Hepatocyte (in vitro differentiated cells): Measurements from ENCODE around the gene HACD2. TPM values are rescaled to one million over a fixed set of nuclear protein-coding genes. Genes with fewer than 3 reads are reported as not detected.

Experiments
- DNase-seq: peaks from one replicate; pipeline ENCODE4 v3.0.0-alpha.2; 2016; ENCODE audit warnings: low spot score
- H2AFZ ChIP-seq: fragments of 200-600 bp; sonication (generic); 2 replicates; pipeline ENCODE4 v1.6.0; 2016; ENCODE audit warnings: antibody characterized with exemption, mild to moderate bottlenecking
- H3K27ac ChIP-seq: fragments of 200-600 bp; sonication (generic); 2 replicates; pipeline ENCODE4 v1.5.1; 2016; ENCODE audit warnings: mild to moderate bottlenecking
- H3K27me3 ChIP-seq: fragments of 200-600 bp; sonication (generic); 2 replicates; pipeline ENCODE4 v1.6.1; 2016
- H3K36me3 ChIP-seq: fragments of 200-600 bp; sonication (generic); replicated peaks from 2 replicates; pipeline ENCODE4 v1.5.1; 2016; ENCODE audit warnings: low read depth; ENCODE audit not compliant: insufficient read depth
- H3K4me1 ChIP-seq: fragments of 200-600 bp; sonication (generic); 2 replicates; pipeline ENCODE4 v1.5.1; 2016; ENCODE audit warnings: mild to moderate bottlenecking, moderate library complexity; ENCODE audit not compliant: insufficient read depth
- H3K4me2 ChIP-seq: fragments of 200-600 bp; sonication (generic); 2 replicates; pipeline ENCODE4 v1.6.0; 2016
- H3K4me3 ChIP-seq: fragments of 200-600 bp; sonication (generic); 2 replicates; pipeline ENCODE4 v1.5.1; 2016; ENCODE audit warnings: mild to moderate bottlenecking
- H3K79me2 ChIP-seq: fragments of 200-600 bp; sonication (generic); 2 replicates; pipeline ENCODE4 v1.6.0; 2017; ENCODE audit warnings: mild to moderate bottlenecking
- H3K9me2 ChIP-seq: fragments of 200-600 bp; sonication (generic); replicated peaks from 2 replicates; pipeline ENCODE4 v1.6.0; 2017; ENCODE audit warnings: mild to moderate bottlenecking; ENCODE audit not compliant: insufficient read depth
- H3K9me3 ChIP-seq: fragments of 200-600 bp; sonication (generic); 2 replicates; pipeline ENCODE4 v1.5.1; 2016; ENCODE audit warnings: low read depth, mild to moderate bottlenecking
- H4K20me1 ChIP-seq: fragments of 200-600 bp; sonication (generic); 2 replicates; pipeline ENCODE4 v1.6.0; 2016; ENCODE audit warnings: mild to moderate bottlenecking; ENCODE audit not compliant: insufficient read depth, poor library complexity, severe bottlenecking
- EZH2 ChIP-seq: fragments of 200-600 bp; sonication (generic); IDR thresholded peaks from 2 replicates; pipeline ENCODE4 v1.6.1; 2016; ENCODE audit warnings: antibody characterized with exemption, mild to moderate bottlenecking, borderline replicate concordance
- EZH2phosphoT487 ChIP-seq: fragments of 200-600 bp; sonication (generic); IDR thresholded peaks from one replicate; pipeline ENCODE4 v1.6.1; 2018; ENCODE audit warnings: antibody characterized with exemption, mild to moderate bottlenecking, low read depth, moderate library complexity; ENCODE audit not compliant: unreplicated experiment, severe bottlenecking
- WGBS: methylation state at CpG from one replicate; pipeline ENCODE4 v1.1.6; 2016; ENCODE audit warnings: low lambda C conversion rate; ENCODE audit errors: missing lambda C conversion rate; 5-methylcytosine and 5-hydroxymethylcytosine counted together
- polyA plus RNA-seq: library from polyadenylated mRNA; unstranded; fragments of >200 nt; fragmentation: Nextera tagmentation; extraction: Ambion mirVana; gene quantifications from 2 replicates; pipeline ENCODE4 v1.2.1, GENCODE V29; 2016
- total RNA-seq: library from RNA; depleted of rRNA; stranded (reverse); fragments of >200 nt; gene quantifications from 2 replicates; pipeline ENCODE4 v1.2.3, GENCODE V29; 2014
- TF ChIP-seq, protein P1 (sequence below): fragments of 200-600 bp; sonication (generic); IDR thresholded peaks from 2 replicates; pipeline ENCODE4 v1.5.1; 2016; ENCODE audit warnings: antibody characterized with exemption, mild to moderate bottlenecking; ENCODE audit not compliant: poor library complexity

The HACD2 gene
- total and polyA plus RNA-seq, 2 experiments from 2014 or later, result 31.8 to 64.3 TPM

DNA sequence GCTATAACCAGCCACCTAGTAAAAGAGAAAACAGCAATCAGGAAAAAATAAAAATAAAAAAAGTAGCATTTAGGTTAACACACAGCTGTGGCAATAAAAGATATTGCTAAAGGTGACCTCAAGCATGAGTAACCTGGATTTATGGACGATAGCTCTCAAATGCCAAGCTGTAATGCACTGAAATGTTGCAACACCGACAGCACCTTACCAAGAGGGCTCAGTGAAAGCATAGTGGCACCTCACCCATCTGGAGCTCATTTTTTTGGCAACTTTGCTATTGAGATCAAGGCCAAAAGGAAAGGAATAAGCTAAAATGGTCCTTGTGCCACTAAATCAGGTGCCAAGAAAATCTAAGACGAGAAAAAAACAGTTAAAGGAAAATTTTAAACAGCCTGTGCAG is 2.5 kb downstream of the HACD2 start:
- peak overlapping the region; percentile 84 for H3K4me2 ChIP-seq
- no peaks in the 10 kb centered on the region for H3K9me2 ChIP-seq
- WGBS, result 70% methylated on average over 3 of the region's 3 CpGs
- TF ChIP-seq, protein P1, sequence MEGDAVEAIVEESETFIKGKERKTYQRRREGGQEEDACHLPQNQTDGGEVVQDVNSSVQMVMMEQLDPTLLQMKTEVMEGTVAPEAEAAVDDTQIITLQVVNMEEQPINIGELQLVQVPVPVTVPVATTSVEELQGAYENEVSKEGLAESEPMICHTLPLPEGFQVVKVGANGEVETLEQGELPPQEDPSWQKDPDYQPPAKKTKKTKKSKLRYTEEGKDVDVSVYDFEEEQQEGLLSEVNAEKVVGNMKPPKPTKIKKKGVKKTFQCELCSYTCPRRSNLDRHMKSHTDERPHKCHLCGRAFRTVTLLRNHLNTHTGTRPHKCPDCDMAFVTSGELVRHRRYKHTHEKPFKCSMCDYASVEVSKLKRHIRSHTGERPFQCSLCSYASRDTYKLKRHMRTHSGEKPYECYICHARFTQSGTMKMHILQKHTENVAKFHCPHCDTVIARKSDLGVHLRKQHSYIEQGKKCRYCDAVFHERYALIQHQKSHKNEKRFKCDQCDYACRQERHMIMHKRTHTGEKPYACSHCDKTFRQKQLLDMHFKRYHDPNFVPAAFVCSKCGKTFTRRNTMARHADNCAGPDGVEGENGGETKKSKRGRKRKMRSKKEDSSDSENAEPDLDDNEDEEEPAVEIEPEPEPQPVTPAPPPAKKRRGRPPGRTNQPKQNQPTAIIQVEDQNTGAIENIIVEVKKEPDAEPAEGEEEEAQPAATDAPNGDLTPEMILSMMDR, result no peak
- no peak for TF ChIP-seq EZH2phosphoT487
- TF ChIP-seq EZH2, result no peak
- no peaks in the 10 kb centered on the region for H3K9me3 ChIP-seq
- H3K36me3 ChIP-seq, result no peaks in the 10 kb centered on the region
- H2AFZ ChIP-seq, result no peak overlapping the region
- H4K20me1 ChIP-seq, result no peaks in the 10 kb centered on the region
- DNase-seq, result peak; percentile 21
- H3K4me1 ChIP-seq, result peaks cover 10% of the 10 kb centered on the region
- H3K79me2 ChIP-seq, result peaks cover 58% of the 10 kb centered on the region
- H3K4me3 ChIP-seq, result no peak overlapping the region
- no peaks in the 10 kb centered on the region for H3K27me3 ChIP-seq
- no peak overlapping the region for H3K27ac ChIP-seq

DNA sequence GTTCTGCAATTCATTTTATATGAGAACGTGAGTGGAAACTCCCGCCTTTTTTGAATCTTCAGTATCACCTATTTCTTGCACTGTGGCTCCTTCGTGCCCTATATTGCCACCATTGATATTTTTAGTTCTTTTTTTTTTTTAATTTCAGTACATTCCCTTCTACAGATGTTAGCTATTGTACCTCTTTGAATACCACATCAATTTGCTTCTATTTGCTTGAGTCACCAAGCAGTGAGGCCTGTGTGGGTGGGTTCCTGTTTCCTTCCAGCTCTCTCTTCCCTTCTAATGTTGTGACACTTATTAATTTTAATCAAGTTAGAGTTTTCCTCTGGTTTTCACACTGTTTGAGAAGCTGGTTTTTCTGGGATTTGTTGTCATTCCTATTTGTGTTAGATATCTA is 8.7 kb downstream of the HACD2 start:
- Histone ChIP-seq H3K27me3 (no peaks in the 10 kb centered on the region), H3K79me2 (peaks cover 45% of the 10 kb centered on the region), H3K36me3 (no peaks in the 10 kb centered on the region), H4K20me1 (no peaks in the 10 kb centered on the region), H3K9me2 (no peaks in the 10 kb centered on the region), H3K4me1 (no peaks in the 10 kb centered on the region), H2AFZ (no peak overlapping the region), H3K4me3 (no peak overlapping the region), H3K4me2 (no peak overlapping the region), H3K9me3 (no peaks in the 10 kb centered on the region), H3K27ac (no peak overlapping the region)
- WGBS, result 97% methylated on average over 3 of the region's 3 CpGs
- TF ChIP-seq EZH2phosphoT487 (no peak), EZH2 (no peak)
- TF ChIP-seq, protein P1, result no peak
- no peak for DNase-seq

DNA sequence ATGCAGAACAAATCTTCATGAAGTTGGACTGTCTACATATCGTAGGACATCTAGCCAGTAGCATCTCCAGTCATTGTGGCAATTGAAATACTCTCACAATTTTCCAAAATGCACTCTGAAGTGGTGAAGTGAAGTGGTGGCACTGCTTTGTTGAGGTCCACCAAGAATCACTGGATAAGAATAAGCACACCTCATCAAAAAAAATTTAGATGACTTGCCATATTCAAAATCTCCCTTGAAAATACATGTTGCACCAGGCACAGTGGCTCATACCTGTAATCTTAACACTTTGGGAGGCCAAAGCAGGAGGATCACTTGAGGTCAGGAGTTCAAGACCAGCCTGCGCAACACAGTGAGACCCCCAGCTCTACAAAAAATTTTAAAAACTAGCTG is 12.9 kb downstream of the HACD2 start:
- Histone ChIP-seq H2AFZ (no peak overlapping the region), H3K79me2 (peaks cover 45% of the 10 kb centered on the region), H3K27me3 (no peaks in the 10 kb centered on the region), H3K4me3 (no peak overlapping the region), H3K4me2 (no peak overlapping the region), H3K36me3 (no peaks in the 10 kb centered on the region), H3K9me2 (no peaks in the 10 kb centered on the region), H4K20me1 (no peaks in the 10 kb centered on the region), H3K27ac (no peak overlapping the region), H3K9me3 (no peaks in the 10 kb centered on the region), H3K4me1 (no peaks in the 10 kb centered on the region)
- no peak for DNase-seq
- WGBS, result 100% methylated on average over 2 of the region's 2 CpGs
- TF ChIP-seq EZH2 (no peak), EZH2phosphoT487 (no peak)
- TF ChIP-seq, protein P1, result no peak
